Sigmoid colon (tissue), 4 donors: ENCODE measurements around the gene PFKP.

ENCODE experiments used
- CTCF ChIP-seq, 4 experiments: fragments of 450-650 bp in 3 of 4; fragments of 200-600 bp in 1 of 4; IDR thresholded peaks; one replicate each; pipeline ENCODE4 v1.5.1; 2016 to 2019; ENCODE audit warnings: antibody characterized with exemption in 4 of 4, mild to moderate bottlenecking in 3 of 4, moderate library complexity in 2 of 4
- EP300 ChIP-seq, 4 donors: sonication (generic); formaldehyde crosslinking; IDR thresholded peaks; one replicate each; pipeline ENCODE4 v1.6.1; 2017; ENCODE audit warnings: antibody characterized with exemption in 4 of 4
- POLR2A ChIP-seq, 2 donors: fragments of 450-650 bp; IDR thresholded peaks; one replicate each; pipeline ENCODE4 v1.6.1; 2016; ENCODE audit warnings: antibody characterized with exemption in 2 of 2, mild to moderate bottlenecking in 2 of 2, moderate library complexity in 2 of 2

GRCh38 chr10:3143366-3143765 is 76.0 kb downstream of the PFKP start:
- TF ChIP-seq CTCF (IDR thresholded peaks at IDR 0.05) (no peak), POLR2A (IDR thresholded peaks at IDR 0.05) (no peak), EP300 (IDR thresholded peaks at IDR 0.05) (no peak)
